ENCODE measurements around the gene CXCL6. TPM values are rescaled to one million over a fixed set of nuclear protein-coding genes. Genes with fewer than 3 reads are reported as not detected.

CXCL6 gene
- 0.34 and 0.58 TPM in 2 replicates for total RNA-seq (2014; rRNA removed)
- 0.61 TPM for polyA plus RNA-seq (2012)

GRCh38 chr4:73836373-73837279, at the start of gene CXCL6:
TSS of gene CXCL6 (plus strand) at chr4:73836678. CDS start at chr4:73836751, 73 bp downstream.
- no peak for DNase-seq (ENCODE audit: low read depth)

GRCh38 chr4:73788411-73788810, 48.1 kb upstream of the CXCL6 start:
- DNase-seq (ENCODE audit: low read depth): no peak

DNA sequence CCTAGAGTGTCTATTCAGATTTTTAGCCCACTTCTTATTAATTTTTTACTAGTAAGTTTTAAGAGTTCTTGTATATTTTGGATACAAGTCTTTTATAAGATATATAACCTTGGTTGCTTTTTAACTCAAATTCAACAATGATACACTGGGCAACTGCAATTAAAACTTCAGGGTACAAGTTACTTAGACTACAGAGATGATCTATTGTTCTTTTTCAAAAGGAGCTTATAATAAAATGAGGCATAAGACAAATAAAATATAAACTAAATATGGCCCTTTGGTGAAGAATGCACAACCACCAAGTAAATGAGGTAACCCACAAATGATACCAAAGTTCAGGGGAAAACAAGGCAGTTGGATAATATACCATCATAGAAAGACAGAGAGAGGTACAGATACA, 37.6 kb upstream of the CXCL6 start:
- DNase-seq (ENCODE audit: low read depth): no peak

DNA sequence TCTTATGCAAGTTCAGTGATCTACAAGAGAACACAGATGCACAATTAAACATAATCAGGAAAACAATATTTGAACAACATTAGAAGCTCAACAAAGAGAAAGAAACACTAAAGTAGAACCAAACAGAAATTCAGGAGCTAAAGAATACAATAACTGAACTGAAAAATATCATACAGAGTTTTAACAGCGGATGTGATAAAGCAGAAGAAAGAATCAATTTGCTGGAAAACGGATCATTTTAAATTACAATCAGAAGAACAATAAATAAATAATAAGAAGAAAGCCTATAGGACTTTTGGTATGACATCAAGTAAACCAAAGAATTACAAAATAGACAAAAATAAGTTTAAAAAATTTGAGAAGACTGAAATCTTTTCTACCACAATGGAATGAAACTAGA, 36.3 kb upstream of the CXCL6 start:
- DNase-seq (ENCODE audit: low read depth): no peak

- DNase-seq (ENCODE audit: low read depth): no peak
Measured at GRCh38 chr4:73801692-73802091, 34.8 kb upstream of the CXCL6 start.

- no peak for DNase-seq (ENCODE audit: low read depth)
Measured at GRCh38 chr4:73803213-73803612, 33.3 kb upstream of the CXCL6 start.

- no peak for DNase-seq (ENCODE audit: low read depth)
Measured at GRCh38 chr4:73810191-73810590, 26.3 kb upstream of the CXCL6 start.

DNA sequence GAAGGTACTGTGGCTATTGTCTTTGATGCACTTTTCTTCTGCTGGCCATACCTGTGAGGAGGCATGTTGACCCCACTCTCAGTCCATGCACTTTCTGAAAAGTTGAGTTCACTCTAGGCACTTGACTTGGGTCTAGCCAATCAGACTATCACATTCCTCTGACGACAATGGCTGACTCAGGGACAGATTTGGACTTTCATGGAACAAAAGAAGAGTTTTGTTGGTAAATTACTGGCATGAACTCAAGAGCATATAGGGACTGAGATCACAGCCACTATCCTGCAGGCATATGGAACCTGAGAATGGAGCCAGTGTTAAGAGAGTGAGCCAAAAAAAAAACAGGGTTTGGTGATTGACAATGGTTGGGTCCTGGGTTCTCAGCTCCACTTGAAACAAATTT, 24.6 kb upstream of the CXCL6 start:
- DNase-seq (ENCODE audit: low read depth): no peak

DNA sequence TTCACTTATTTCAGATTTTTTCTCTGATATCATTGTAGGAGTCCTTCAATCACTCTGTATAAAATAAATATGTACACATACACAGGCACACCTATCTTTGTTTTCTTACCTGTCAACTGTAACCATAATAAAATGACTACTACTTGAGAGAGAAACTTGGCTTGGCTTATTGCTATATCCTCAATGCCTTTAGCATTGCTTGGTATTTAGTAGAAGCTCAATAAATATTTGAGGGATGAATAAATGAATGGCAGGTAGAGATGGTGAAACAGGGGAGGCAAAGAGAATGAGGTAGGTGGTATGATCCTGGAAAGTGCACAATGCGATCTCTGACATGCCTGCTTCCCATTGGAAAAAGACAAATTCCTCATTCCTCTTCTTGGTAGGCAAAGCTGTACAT, 21.8 kb upstream of the CXCL6 start:
- no peak for DNase-seq (ENCODE audit: low read depth)

DNA sequence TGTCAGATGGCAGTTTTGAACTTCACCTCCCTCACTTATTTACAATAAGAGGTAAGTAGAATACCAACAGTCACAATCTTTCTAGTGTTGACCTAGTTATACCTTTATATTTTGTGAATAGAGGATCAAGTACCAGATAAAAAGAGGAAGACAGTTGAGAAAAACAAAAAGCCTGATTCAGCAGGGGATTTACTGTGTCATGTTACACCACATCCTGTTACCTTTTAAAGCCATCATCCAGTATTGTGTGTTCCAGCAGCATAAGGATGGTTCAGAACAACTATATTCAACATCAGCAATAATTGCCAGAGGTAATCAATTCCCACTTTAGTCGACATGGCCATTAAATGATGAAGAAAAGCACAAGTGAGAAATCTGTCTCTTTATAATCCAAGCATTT, 21.3 kb upstream of the CXCL6 start:
- DNase-seq (ENCODE audit: low read depth): peak; percentile 50

- DNase-seq (ENCODE audit: low read depth): peak; percentile 92
Measured at GRCh38 chr4:73816814-73817213, 19.7 kb upstream of the CXCL6 start.

DNA sequence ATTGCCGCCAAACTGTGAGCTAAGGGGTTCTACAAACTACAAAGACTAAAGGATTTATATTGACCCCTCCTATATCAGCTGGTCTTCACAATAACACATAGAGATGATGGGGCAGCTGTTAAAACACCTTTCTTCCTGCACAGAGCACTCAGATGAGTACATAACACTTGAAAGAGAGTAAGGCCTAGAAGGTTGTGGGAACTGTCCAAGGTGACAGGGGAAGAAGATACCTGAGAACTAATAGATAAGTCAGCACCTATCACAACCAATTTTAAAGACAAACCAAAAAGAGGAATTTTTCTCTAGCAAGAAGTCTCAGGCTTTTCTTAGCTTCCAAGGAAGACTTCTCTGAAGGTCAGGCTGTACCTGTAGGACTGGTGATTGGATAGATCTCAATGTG, 19.1 kb upstream of the CXCL6 start:
- DNase-seq (ENCODE audit: low read depth): no peak

DNA sequence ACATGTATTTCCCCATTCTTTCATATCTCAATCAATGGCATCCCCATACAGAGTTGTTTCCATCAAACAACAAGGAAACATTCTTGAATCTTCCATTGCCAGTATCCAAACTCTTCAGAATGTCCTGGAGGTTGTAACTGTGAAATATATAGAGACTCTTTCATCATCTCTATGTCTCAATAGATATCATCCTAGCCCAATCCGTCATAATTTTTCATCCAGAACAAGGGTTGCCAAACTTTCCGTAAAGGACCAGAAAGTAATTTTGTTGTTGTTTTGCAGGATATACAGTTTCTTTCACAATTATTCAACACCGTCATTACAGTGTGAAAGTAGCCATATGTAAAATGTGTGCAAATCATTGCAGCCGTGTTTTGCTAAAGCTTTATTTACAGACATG, 15.2 kb upstream of the CXCL6 start:
- DNase-seq (ENCODE audit: low read depth): no peak

DNA sequence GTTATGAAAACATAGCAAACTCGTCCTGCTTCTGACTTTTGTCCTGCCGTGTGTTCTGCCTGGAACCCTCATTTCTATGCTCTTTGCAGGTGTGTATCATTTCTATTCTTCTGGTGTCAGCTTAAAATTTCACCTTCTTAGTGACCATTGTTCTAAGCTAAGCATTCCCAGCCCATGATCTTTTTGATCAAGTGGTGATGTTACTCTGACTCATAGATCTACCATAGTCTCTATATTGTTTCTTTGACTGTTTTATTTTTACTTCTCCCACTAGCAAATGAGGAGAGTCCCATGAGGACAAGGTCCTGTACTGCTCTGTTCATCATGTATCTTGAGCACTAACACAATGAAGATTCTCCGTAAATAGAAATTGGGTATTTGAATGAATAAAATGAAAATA, 14.1 kb upstream of the CXCL6 start:
- peak; percentile 50 for DNase-seq (ENCODE audit: low read depth)

DNA sequence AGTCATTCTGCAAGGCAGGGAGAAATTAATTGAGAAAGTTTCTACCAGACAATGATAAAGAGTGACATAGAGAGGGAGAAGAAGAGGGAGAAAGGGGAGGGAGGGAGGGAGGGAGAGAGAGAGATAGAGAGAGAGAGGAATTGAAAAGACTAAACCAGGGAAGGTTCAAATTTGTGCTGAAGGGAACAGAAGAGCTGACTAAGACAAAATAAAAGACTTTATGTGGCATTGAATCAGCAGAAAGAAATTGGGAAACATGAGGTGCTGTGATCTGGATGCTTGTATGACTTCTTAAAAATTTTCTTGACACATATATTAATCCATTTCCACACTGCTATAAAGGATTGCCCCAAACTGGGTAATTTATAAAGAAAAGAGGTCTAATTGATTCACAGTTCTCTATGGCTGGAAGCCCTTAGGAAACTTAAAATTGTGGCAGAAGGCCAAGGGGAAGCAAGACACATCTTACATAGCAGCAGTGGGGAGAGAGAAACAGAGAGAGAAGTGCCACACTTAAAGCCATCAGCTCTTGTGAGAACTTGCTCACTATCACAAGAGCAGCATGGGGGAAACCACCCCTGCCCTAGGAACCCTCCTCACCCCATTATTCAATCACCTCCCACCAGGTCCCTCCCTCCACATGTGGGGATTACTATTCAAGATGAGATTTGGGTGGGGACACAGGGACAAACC, 13.5 kb upstream of the CXCL6 start:
- no peak for DNase-seq (ENCODE audit: low read depth)

DNA sequence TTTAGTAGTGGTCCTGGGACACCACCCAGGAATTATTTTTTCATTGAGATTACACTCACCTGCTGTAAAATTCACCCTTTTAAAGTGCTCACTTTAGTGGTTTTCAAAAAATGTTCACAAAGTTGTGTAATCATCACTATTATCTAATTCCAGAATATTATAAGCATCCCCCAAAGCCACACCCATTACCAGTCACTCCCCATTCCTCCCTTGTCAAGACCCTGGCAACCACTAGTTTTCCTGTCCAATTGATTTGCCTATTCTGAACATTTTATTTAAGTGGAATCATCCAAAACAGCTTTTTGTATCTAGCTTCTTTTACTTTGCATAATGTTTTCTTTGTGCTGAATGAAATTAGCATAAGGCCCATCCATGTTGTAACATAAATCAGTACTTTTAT, 12.7 kb upstream of the CXCL6 start:
- no peak for DNase-seq (ENCODE audit: low read depth)

DNA sequence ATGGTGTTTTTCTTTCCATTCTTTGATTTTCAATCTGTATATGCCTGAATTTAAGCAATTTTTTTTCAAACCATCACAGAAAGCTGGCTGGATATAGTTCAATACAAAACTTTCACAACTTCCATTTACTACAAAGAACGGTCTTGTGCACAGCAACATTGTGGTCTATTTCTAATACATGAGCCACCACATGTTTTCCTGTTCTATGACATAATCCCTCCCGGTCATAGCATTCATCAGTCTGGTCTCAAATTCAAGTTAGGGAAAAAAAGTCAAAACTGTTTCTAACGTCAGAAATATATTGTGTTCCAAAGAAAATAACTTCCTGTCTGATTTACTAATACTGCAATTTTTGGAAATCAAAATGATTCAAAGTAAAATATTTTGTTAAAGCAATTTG, 7.5 kb upstream of the CXCL6 start:
- DNase-seq (ENCODE audit: low read depth): peak; percentile 72

DNA sequence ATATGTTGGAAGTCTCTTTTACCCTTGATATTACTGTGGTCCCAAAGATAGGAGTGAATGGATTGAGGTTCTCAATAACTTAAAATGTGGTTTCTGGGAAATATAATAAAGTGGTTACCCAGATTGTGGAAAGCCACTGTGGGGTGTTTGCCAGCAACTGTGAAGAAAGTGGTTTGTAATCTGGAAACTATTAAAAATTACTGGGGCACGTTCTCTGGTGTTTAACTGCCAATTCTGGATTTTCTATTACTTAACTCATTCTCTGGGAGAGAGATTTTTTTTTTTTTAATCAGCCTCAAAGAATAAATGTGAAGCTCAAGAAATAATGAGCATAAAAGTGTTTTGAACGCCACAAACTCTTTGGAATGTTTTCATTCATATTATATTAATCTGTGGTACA, 4.9 kb upstream of the CXCL6 start:
- DNase-seq (ENCODE audit: low read depth): no peak

GRCh38 chr4:73832651-73833237, 3.7 kb upstream of the CXCL6 start:
- DNase-seq (ENCODE audit: low read depth): peak; percentile 65

DNA sequence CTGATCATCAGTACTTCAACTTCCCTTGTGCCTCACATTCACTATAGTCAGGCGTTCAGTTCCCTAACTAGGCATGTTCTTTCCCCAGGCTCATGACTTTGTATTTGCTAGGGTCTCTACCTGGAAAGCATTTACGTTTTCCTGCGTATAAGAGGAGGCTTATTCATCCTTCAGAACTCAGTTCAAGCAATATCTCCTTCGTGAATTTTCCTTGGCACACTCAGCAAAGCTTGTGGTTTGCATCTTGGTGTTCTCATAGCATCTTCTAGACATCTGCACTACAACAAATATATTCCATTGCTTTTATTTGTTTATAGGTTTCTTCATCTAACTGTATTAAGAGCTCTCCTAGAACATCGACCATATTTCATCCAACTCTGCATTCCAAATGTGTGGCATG, 2.6 kb downstream of the CXCL6 start:
- DNase-seq (ENCODE audit: low read depth): no peak

- no peak for DNase-seq (ENCODE audit: low read depth)
Measured at GRCh38 chr4:73839715-73840114, 3.2 kb downstream of the CXCL6 start.

DNA sequence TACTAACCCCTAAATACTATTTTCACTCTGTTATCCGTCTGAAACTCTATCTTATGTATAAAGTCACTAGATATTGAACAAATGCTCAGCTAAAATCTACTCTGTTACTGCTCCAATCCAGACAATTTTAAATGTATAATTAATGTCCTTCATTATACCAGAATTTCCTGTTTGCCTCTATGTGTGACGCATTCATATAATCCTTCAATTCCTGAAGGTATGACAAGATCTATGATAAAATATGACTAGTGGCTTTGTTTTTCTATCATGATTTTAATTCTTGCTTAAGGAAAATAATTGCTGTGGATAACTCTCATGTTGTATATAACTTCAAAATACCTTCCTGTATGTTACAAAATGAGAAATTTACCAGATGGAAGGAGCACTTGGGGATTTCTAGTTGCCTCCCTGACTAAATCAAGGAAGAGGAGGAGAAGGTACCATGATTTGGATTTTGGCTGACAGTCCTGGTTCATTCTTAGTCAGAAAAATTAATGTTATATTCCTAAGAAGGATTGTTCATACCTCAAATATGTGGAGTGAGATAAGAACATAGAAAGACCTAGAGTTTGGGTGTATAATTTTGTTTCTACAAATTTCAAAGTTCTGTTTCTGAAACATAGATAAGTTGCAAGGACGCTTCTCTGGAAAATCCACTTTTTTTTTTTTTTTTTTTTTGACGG, 4.9 kb downstream of the CXCL6 start:
- no peak for DNase-seq (ENCODE audit: low read depth)
